GM21447 (cell line): ENCODE data around the gene COL4A1.
"Not testable (repeated sequence)": the region's sequence is repeated elsewhere in the genome, so short reads cannot be mapped to it uniquely, and the experiment has no call there.

ENCODE experiments used
- ATAC-seq: cut with Tn5 transposase; IDR thresholded peaks from one replicate; pipeline ENCODE4 v1.9.1; 2021; ENCODE audit not compliant: unreplicated experiment

COL4A1 gene

DNA sequence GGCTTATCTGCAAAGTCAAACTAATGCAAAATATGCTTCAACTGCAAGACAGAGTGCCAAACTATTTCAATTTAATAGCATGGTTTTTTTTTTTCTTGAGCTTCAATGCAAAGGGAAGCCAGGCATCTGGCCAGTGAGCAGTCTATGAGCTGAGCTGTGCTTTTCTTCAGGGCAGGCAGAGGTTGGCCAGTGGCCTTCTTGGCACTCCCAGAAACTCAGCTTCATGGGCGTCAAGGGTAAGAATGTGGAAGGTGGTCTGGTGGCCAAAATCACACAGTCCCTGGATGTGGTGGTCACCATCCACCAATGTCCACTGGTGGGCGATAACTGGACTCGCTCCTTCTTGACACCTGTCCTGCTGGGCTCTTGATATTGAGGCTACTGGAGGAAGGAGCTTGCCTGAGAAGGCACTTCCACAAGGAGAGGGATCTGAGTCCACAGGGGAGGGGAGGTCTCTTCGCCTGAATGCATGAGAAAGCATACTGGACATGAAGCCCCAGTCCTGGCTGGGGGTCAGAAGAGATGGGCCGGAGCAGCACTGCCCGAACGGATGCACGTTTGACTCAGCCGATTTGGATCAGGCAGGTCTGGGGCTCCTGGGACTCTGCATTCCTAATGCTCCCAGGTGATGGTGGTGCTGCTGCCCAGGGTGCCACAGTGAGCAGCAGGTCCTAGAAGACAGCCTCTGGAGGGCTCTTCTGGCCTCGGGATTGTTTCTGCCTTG lies 17.2 kb upstream of the COL4A1 start:
- ATAC-seq = no peak

- no peak for ATAC-seq
Observed at GRCh38 chr13:110323172-110323891, 16.4 kb upstream of the COL4A1 start.

GRCh38 chr13:110322828-110323171 lies 15.8 kb upstream of the COL4A1 start:
- ATAC-seq = no peak

GRCh38 chr13:110322126-110322827 lies 15.3 kb upstream of the COL4A1 start:
- no peak for ATAC-seq

GRCh38 chr13:110321573-110321972 lies 14.6 kb upstream of the COL4A1 start:
- not testable (repeated sequence) for ATAC-seq

DNA sequence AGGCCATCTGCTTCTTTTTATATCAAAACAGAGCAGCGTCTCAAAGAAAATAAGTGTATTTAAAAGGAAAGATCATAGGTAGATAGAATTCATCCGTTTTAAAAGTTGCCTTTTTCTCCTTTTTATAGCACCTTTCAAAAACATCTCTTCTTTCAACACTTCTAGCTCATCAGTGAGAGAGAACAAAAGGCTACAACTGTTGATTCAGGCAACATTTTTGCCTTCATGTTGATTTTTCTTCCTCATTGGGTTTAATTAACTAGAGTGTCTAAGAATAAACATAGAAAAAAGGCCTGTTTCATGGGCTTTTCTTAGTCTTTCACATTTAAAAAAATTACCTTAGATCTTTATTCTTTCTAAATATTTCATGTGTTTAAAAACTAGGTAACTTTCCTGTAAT lies 13.7 kb upstream of the COL4A1 start:
- no peak for ATAC-seq

- no peak for ATAC-seq
Observed at GRCh38 chr13:110319774-110320509, 13.0 kb upstream of the COL4A1 start.

- no peak for ATAC-seq
Observed at GRCh38 chr13:110319397-110319773, 12.4 kb upstream of the COL4A1 start.

DNA sequence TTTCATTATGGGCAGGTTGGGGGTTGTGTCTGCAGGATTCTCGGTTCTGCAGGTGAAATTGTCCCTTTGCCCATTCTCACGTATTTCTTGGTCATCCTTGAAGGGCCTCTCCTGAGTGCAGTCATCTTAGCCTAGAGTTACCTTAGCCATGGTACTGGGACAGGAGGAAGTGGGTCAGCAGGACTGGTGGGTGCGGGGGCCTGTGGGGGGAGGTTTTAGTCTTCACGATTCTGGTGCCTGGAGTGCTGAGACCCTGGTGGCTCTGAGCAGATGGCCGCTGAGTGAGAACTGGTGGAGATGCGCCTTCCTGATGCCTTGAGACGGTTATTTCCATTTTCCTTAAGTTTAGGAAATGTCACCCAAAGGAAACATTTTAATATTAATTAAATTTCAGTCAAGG lies 12.0 kb upstream of the COL4A1 start:
- ATAC-seq = no peak

- no peak for ATAC-seq
Observed at GRCh38 chr13:110317496-110318195, 10.7 kb upstream of the COL4A1 start.

GRCh38 chr13:110317093-110317492 lies 10.1 kb upstream of the COL4A1 start:
- no peak for ATAC-seq

DNA sequence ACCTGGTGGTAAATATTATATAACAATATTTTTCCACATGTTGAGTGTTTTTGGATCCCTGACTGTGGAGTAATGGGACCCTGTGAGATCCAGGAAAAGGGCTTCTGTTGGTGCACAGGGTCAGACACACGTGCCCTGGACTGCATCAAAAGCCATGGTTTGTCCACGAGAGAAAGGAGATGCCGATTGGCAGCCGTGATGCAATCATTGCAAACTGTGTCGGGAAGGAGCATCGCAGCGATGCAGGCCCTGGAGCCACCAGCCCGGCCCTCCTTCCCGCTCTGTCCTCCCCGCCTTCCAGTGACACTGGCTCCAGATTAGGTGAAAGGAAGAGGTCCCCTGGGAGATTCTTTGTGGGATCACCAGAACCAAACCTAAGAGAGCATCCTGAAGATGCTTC lies 9.2 kb upstream of the COL4A1 start:
- no peak for ATAC-seq

DNA sequence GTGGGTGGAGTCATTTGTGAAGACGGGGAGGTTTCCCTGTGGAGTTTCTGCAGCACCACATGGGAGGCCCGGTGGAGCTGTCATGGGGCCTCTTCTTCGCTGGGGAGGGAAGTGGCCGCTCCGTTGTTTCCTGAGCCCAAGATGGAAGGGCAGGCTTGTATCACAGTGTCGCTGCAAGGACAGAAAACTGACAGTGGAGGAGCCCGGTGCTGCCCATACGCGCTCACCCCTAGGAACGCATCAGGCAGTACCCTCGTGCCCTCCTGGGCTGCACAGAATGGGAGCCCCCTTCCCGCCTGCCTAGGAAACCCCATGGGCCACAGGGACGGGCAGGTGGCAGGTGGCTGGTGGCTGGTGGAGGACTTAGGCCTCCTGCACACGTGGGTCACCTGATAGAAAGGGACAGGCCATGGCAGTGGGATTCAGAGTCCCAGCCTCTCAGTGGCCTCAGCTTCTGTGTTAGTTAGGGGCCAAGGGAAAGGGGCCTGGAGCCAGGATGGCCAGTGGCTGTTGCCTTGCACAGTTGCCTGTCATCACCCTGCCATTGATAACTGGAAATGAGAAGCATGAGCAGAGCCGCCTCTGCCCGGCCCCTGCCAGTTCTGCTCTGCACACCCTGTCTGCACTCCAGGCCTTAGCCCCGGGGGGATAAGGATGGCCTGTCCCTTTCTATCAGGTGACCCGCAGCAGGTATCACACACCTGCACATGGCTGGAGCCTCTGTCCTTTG lies 7.7 kb upstream of the COL4A1 start:
- ATAC-seq = no peak

- ATAC-seq = not testable (repeated sequence)
Observed at GRCh38 chr13:110313733-110314132, 6.8 kb upstream of the COL4A1 start.

DNA sequence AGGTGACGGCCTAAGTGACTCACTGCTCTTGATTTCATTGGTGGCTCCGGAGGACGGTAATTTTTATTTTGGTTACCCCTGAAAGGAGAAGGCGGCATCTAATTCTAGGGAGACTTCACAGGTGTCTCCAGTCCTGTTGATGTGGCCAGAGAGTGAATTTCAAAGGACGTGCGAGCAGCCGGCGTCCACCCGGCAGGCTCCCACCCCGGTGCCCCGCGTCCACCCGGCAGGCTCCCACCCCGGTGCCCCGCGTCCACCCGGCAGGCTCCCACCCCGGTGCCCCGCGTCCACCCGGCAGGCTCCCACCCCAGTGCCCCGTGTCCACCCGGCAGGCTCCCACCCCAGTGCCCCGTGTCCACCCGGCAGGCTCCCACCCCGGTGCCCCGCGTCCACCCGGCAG lies 6.3 kb upstream of the COL4A1 start:
- not testable (repeated sequence) for ATAC-seq

DNA sequence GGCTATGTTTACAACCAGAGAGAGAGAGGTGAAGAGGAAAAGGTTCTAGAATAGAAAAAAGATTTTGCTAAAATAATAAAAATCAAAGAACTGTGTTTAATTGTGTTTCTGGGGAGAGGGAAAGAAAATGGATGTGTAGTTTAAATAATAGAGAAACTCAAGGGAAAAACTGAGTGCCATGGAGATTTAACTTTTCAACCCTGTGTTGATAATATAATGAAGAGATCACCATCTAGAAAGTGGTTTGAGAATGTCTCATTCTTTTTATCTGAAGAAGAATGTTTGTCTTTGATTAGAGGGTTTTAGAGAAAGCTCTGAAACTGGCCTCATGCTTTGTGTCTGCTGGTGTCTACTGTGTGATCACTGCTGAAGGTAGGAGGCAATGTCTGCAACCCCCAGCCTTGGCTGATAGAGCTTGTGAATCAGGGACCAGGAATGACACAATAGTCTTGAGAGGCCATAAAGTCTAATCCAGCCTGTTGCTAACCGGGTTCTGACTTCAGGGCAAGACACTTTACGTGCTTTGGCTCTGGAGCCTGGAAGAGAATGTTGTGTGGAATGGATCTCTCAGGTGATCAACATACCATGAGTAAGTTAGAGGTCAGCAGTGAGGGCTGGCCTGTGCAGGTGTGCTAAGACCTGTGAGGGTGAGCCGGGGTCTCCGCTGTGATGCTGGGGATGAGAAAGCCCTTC lies 5.5 kb upstream of the COL4A1 start:
- no peak for ATAC-seq

DNA sequence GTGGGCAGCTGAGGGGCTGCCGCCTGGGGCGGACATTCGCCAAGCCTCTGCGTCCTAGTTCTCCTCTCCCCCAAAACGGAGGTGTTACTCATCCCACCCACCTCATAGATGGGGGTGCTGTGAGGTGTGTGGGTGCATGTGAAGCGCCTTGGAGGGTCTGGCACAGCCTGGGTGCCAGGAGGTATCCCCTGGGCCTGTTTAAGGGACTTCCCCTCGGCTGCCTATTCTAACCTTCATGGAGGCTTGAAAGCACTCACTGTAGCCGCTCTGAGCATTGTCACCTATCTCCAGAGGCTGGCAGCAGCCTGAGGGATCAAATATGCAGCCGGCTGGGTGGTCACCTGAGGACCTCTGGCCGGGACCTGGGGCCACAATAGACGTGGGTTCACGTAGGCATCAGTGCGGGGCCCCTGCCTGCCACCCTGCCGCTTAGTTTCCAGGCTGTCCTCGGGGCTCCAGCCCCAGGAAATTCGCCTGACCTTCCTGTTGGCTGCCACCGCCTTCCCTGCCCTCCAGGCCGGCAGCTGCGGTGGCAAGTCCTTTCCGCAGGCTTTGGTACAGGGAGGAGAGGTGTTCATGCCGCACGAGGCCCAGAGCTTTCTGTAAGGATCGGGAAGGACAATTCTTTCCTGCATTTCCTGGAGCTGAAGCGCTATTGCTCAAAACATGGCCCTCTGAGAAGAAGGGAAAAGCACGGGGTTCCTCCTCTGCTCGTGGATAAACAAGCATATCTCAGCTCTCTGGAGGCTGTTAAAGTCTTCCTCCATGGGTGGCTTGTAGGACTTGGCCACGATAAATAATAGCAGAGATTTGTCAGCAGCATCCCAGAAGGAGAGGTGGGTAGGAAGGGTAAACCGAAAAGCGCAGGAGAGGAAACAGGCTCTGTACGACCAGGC lies 4.7 kb upstream of the COL4A1 start:
- ATAC-seq = no peak
